Measurements from ENCODE around the gene APP.

The APP gene

DNA sequence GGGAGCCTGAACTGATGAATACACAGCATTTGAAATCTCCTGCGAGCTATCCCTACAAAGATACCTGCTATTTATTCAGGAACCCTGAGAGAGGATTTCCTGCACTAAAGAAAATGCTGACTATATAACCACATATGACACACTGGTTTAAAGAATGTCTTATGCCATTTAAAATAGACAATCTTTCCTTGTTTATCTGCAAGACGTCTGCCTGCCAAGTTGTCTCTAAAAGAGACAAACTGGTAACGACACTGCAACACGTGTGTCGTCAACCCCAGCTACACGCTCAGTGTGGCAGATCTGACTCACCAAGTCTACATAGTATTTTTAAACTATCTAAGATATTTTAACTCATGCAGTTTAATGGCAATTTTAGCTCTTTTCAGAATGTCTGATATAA, 42.7 kb downstream of the APP start:
- Mint-ChIP-seq H3K36me3 (peaks cover 3% of the 10 kb centered on the region), H3K4me1 (peaks cover 7% of the 10 kb centered on the region), H3K27ac (no peak overlapping the region), H3K27me3 (no peaks in the 10 kb centered on the region), H3K4me3 (no peak overlapping the region), H3K9me3 (no peaks in the 10 kb centered on the region)
- no peak for ATAC-seq (ENCODE audit: low read depth)
- no peak for DNase-seq (ENCODE audit: low spot score in 2 of 2)

DNA sequence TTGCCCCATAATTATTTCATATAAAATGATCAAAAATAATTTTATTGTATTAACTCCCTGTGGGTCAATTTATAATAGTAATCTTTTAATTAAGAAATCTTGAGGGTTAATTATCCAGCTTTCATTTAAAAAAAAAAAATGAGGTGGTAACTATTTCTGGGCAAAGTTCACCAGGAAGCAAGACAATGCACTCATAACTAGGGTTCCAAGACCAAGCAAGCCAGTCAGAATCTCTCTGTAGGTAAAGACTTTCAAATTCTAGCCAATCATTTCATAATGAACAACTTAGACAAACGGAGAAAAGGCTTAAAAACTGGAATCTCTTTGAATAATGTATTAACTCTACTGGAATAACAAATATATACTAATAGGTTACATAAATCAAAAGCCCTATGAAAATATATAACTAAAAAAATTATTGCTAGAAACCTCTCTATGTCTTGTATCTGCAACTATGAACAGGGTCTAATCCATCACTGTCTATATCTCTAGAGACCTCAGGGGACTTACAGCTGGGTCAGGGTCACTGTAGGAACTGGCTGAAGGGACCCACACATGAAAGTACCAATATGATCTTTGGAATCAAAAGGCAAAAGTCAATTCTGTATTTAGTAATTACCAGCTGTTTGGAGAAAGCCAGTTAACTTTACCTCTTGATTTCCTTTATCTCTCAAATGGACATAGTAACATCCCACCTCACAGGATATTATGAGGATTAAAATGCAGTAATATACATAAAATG, 43.3 kb downstream of the APP start:
- DNase-seq (ENCODE audit: low spot score in 2 of 2) (no peak), ATAC-seq (ENCODE audit: low read depth) (no peak)
- H3K4me3 Mint-ChIP-seq = no peak overlapping the region
- H3K9me3 Mint-ChIP-seq = no peaks in the 10 kb centered on the region
- peaks cover 3% of the 10 kb centered on the region for H3K36me3 Mint-ChIP-seq
- no peak overlapping the region for H3K27ac Mint-ChIP-seq
- H3K27me3 Mint-ChIP-seq = no peaks in the 10 kb centered on the region
- H3K4me1 Mint-ChIP-seq = peaks cover 7% of the 10 kb centered on the region

- no peaks in the 10 kb centered on the region for H3K9me3 Mint-ChIP-seq
- DNase-seq (ENCODE audit: low spot score in 2 of 2) (no peak), ATAC-seq (ENCODE audit: low read depth) (no peak)
- H3K4me1 Mint-ChIP-seq = peaks cover 7% of the 10 kb centered on the region
- H3K36me3 Mint-ChIP-seq = peaks cover 3% of the 10 kb centered on the region
- H3K27ac Mint-ChIP-seq = no peak overlapping the region
- no peak overlapping the region for H3K4me3 Mint-ChIP-seq
- no peaks in the 10 kb centered on the region for H3K27me3 Mint-ChIP-seq
Observed at GRCh38 chr21:26126168-26126553, 44.4 kb downstream of the APP start.

DNA sequence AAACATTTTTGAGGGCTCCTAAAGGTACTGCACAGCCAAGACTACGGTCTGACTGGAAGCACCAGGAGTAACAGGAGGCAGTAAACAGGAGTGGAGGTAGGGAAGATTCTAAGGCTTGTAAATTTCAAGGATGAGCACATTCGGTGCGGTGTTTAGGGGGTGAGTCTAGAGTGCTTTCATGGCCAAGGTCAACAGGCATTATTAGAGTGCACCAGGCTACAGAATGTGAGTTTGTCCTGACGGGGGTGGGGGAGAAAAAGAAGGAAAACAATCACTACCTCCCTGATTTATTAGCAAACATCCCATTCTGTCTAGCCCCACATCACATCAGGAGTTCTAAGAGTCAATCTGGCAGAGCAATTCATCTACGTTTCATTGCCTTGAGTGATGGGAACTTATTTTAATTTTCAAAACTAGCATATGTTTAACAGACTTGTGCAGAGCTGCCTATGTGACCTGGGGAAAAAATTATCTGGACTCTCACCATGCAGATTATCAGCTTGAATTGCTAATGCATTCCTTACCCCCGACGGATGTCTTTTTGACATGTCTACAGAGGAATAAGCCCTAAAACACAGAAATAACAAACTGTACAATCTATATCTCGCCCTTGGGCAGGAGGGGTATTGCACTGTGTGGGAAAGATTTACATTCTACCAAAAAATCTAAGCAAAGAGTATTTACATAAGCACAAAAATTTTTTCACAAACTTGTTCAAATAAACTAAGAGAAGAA, 45.0 kb downstream of the APP start:
- ATAC-seq (ENCODE audit: low read depth) (no peak), DNase-seq (ENCODE audit: low spot score in 2 of 2) (no peak)
- H3K36me3 Mint-ChIP-seq = peaks cover 5% of the 10 kb centered on the region
- no peak overlapping the region for H3K27ac Mint-ChIP-seq
- H3K4me1 Mint-ChIP-seq = peaks cover 10% of the 10 kb centered on the region
- no peaks in the 10 kb centered on the region for H3K9me3 Mint-ChIP-seq
- H3K4me3 Mint-ChIP-seq = no peak overlapping the region
- H3K27me3 Mint-ChIP-seq = no peaks in the 10 kb centered on the region

GRCh38 chr21:26124896-26125295, 45.7 kb downstream of the APP start:
- Mint-ChIP-seq H3K4me1 (peaks cover 10% of the 10 kb centered on the region), H3K36me3 (peaks cover 5% of the 10 kb centered on the region), H3K9me3 (no peaks in the 10 kb centered on the region), H3K27me3 (no peaks in the 10 kb centered on the region), H3K4me3 (no peak overlapping the region), H3K27ac (no peak overlapping the region)
- DNase-seq (ENCODE audit: low spot score in 2 of 2) = no peak
- no peak for ATAC-seq (ENCODE audit: low read depth)

DNA sequence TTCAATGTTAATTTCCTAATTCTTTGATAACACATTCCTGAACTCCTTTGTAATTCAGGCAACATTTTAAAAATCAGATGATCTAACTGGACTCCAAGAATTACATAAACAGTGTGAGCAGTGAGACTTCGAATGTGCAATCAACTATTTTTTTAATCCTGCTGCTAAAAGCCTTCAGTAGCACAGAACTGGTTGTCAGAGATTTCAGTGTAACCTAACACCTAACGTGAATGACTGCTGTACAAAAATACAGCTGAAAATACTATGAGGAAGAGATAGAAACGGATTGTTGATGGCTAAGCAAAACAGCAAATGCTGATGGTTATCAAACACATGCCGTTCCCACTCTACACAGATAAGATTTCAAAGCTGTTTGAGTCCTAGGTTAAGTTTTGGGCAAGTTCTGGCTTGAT, 46.1 kb downstream of the APP start:
- no peak overlapping the region for H3K27ac Mint-ChIP-seq
- ATAC-seq (ENCODE audit: low read depth) (no peak), DNase-seq (ENCODE audit: low spot score in 2 of 2) (no peak)
- peaks cover 5% of the 10 kb centered on the region for H3K36me3 Mint-ChIP-seq
- no peak overlapping the region for H3K4me3 Mint-ChIP-seq
- H3K27me3 Mint-ChIP-seq = no peaks in the 10 kb centered on the region
- no peaks in the 10 kb centered on the region for H3K9me3 Mint-ChIP-seq
- H3K4me1 Mint-ChIP-seq = peaks cover 13% of the 10 kb centered on the region

GRCh38 chr21:26123012-26123411, 47.6 kb downstream of the APP start:
- no peaks in the 10 kb centered on the region for H3K27me3 Mint-ChIP-seq
- H3K4me3 Mint-ChIP-seq = no peak overlapping the region
- ATAC-seq (ENCODE audit: low read depth) (no peak), DNase-seq (ENCODE audit: low spot score in 2 of 2) (no peak)
- peaks cover 3% of the 10 kb centered on the region for H3K36me3 Mint-ChIP-seq
- no peak overlapping the region for H3K27ac Mint-ChIP-seq
- no peaks in the 10 kb centered on the region for H3K9me3 Mint-ChIP-seq
- H3K4me1 Mint-ChIP-seq = peaks cover 22% of the 10 kb centered on the region

DNA sequence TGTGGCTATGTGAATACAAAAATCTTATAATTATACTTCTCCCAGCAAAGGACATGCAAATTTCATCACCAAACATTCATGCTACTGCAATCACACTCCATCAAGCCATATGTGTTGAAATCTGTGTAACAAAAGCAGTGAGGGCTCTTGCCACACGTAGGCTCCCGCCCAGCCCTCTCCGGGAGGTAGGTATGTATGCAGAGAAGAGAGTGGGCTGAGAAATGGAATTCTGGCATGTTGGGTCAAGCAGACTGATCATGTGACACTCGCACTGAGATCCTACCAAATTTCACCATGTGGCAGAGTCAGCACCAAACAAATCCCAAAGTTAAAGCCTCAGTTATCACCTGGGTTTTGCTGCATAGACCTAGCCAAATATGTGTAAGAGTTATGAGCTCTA, 49.7 kb downstream of the APP start:
- H3K27ac Mint-ChIP-seq = no peak overlapping the region
- no peak for ATAC-seq (ENCODE audit: low read depth)
- peaks cover 18% of the 10 kb centered on the region for H3K4me1 Mint-ChIP-seq
- H3K36me3 Mint-ChIP-seq = peaks cover 3% of the 10 kb centered on the region
- no peaks in the 10 kb centered on the region for H3K27me3 Mint-ChIP-seq
- H3K9me3 Mint-ChIP-seq = no peaks in the 10 kb centered on the region
- no peak for DNase-seq (ENCODE audit: low spot score in 2 of 2)
- H3K4me3 Mint-ChIP-seq = no peak overlapping the region

DNA sequence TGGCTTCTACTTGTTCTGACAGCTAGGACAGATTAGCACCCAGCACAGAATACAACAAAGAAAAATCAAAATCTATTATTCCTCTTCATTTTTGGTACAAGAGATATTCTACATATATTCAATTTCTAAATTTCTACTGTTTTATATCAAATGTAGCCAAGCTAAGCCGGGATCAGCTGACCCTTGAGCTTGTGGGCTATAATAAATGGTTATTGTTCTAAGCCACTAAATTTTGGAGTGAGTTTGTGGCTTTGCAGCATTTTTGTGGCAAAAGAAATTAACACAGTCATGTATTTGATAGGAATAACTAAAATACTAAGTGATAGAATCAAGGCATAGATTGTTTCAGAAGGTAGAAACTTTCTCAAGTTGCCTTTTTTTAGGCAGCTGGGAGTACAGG, 50.7 kb downstream of the APP start:
- peaks cover 20% of the 10 kb centered on the region for H3K4me1 Mint-ChIP-seq
- DNase-seq (ENCODE audit: low spot score in 2 of 2) (no peak), ATAC-seq (ENCODE audit: low read depth) (no peak)
- H3K9me3 Mint-ChIP-seq = no peaks in the 10 kb centered on the region
- no peaks in the 10 kb centered on the region for H3K27me3 Mint-ChIP-seq
- no peak overlapping the region for H3K4me3 Mint-ChIP-seq
- H3K36me3 Mint-ChIP-seq = peaks cover 3% of the 10 kb centered on the region
- peak overlapping the region; percentile 12 for H3K27ac Mint-ChIP-seq

- Mint-ChIP-seq H3K4me3 (peak overlapping the region; percentile 53), H3K27me3 (no peaks in the 10 kb centered on the region), H3K9me3 (no peaks in the 10 kb centered on the region), H3K36me3 (peaks cover 2% of the 10 kb centered on the region), H3K27ac (peak overlapping the region; percentile 12), H3K4me1 (peaks cover 17% of the 10 kb centered on the region)
- DNase-seq (ENCODE audit: low spot score in 2 of 2) (no peak), ATAC-seq (ENCODE audit: low read depth) (peak; percentile 76)
Observed at GRCh38 chr21:26118938-26119540, 51.5 kb downstream of the APP start.

GRCh38 chr21:26117972-26118367, 52.6 kb downstream of the APP start:
- no peak for ATAC-seq (ENCODE audit: low read depth)
- Mint-ChIP-seq H3K27ac (no peak overlapping the region), H3K27me3 (no peaks in the 10 kb centered on the region), H3K4me3 (no peak overlapping the region), H3K4me1 (peaks cover 17% of the 10 kb centered on the region), H3K9me3 (no peaks in the 10 kb centered on the region), H3K36me3 (peaks cover 2% of the 10 kb centered on the region)
- no peak for DNase-seq (ENCODE audit: low spot score in 2 of 2)

- no peak for ATAC-seq (ENCODE audit: low read depth)
- Mint-ChIP-seq H3K27me3 (no peaks in the 10 kb centered on the region), H3K4me3 (no peak overlapping the region), H3K36me3 (peaks cover 2% of the 10 kb centered on the region), H3K27ac (no peak overlapping the region), H3K9me3 (no peaks in the 10 kb centered on the region), H3K4me1 (peaks cover 17% of the 10 kb centered on the region)
- no peak for DNase-seq (ENCODE audit: low spot score in 2 of 2)
Observed at GRCh38 chr21:26117324-26117971, 53.1 kb downstream of the APP start.

- Mint-ChIP-seq H3K4me3 (no peak overlapping the region), H3K4me1 (peaks cover 17% of the 10 kb centered on the region), H3K27me3 (no peaks in the 10 kb centered on the region), H3K27ac (no peak overlapping the region), H3K36me3 (peaks cover 2% of the 10 kb centered on the region), H3K9me3 (no peaks in the 10 kb centered on the region)
- ATAC-seq (ENCODE audit: low read depth) (no peak), DNase-seq (ENCODE audit: low spot score in 2 of 2) (no peak)
Observed at GRCh38 chr21:26116456-26117011, 54.0 kb downstream of the APP start.

GRCh38 chr21:26115899-26116298, 54.7 kb downstream of the APP start:
- peaks cover 17% of the 10 kb centered on the region for H3K4me1 Mint-ChIP-seq
- no peak overlapping the region for H3K4me3 Mint-ChIP-seq
- no peaks in the 10 kb centered on the region for H3K27me3 Mint-ChIP-seq
- H3K9me3 Mint-ChIP-seq = no peaks in the 10 kb centered on the region
- peaks cover 6% of the 10 kb centered on the region for H3K36me3 Mint-ChIP-seq
- H3K27ac Mint-ChIP-seq = no peak overlapping the region
- ATAC-seq (ENCODE audit: low read depth) (no peak), DNase-seq (ENCODE audit: low spot score in 2 of 2) (no peak)
